Measurements from ENCODE around the gene GOLGA8S. TPM values are rescaled to one million over a fixed set of nuclear protein-coding genes. Genes with fewer than 3 reads are reported as not detected.
"Not testable (repeated sequence)": the region's sequence is repeated elsewhere in the genome, so short reads cannot be mapped to it uniquely, and the experiment has no call there.

GOLGA8S gene
- total RNA-seq, 2 experiments from 2014 or later = 0.49 to 0.73 TPM

GRCh38 chr15:23411841-23412240, 57.3 kb downstream of the GOLGA8S start:
- Mint-ChIP-seq H3K4me1 (no peaks in the 10 kb centered on the region), H3K9me3 (ENCODE audit: low read depth) (no peaks in the 10 kb centered on the region), H3K4me3 (no peak overlapping the region), H3K27me3 (no peaks in the 10 kb centered on the region), H3K36me3 (no peaks in the 10 kb centered on the region), H3K27ac (no peak overlapping the region)
- ATAC-seq = no peak
- CTCF ChIA-PET = no interaction called here
- no peak for DNase-seq

GRCh38 chr15:23412881-23413600, 58.5 kb downstream of the GOLGA8S start:
- H3K4me1 Mint-ChIP-seq; CTCF ChIA-PET; H3K27ac Mint-ChIP-seq; ATAC-seq; H3K4me3 Mint-ChIP-seq; H3K36me3 Mint-ChIP-seq; H3K27me3 Mint-ChIP-seq; H3K9me3 Mint-ChIP-seq (ENCODE audit: low read depth); DNase-seq: not testable (repeated sequence)

Other genes with a start within 250 kb of the GOLGA8S start
- not detected for gene GOLGA6L1, start 217.9 kb upstream of the GOLGA8S start, total RNA-seq
- not detected for gene GOLGA6L26, start 20.6 kb upstream of the GOLGA8S start, total RNA-seq
- not detected for gene GOLGA6L2, start 92.5 kb downstream of the GOLGA8S start, total RNA-seq
- 1 to 10 TPM; 1.4 to 1.9 TPM for gene MKRN3, start 210.9 kb downstream of the GOLGA8S start, total RNA-seq